HepG2 (cell line): ENCODE results near the gene TRIM67. TPM values are rescaled to one million over a fixed set of nuclear protein-coding genes. Genes with fewer than 3 reads are reported as not detected.

ENCODE experiments used
- EED ChIP-seq: sonication (generic); formaldehyde crosslinking; IDR thresholded peaks from 2 replicates; pipeline ENCODE4 v1.5.0; 2020; ENCODE audit warnings: mild to moderate bottlenecking, missing genetic modification reagents
- FOXJ3 ChIP-seq: sonication (generic); formaldehyde crosslinking; IDR thresholded peaks from 2 replicates; pipeline ENCODE4 v1.4.0; 2020; ENCODE audit warnings: missing genetic modification reagents, mild to moderate bottlenecking, borderline replicate concordance
- FOXK1 ChIP-seq: sonication (generic); formaldehyde crosslinking; IDR thresholded peaks from 2 replicates; pipeline ENCODE4 v1.4.0; 2020; ENCODE audit warnings: low read depth, missing genetic modification reagents, borderline replicate concordance
- GATA4 ChIP-seq: sonication (generic); IDR thresholded peaks from 2 replicates; pipeline ENCODE4 v1.6.1; 2016; ENCODE audit warnings: antibody characterized with exemption, low read depth, borderline replicate concordance
- KDM5A ChIP-seq: fragments of 200-600 bp; sonication (generic); IDR thresholded peaks from 2 replicates; pipeline ENCODE4 v1.7.0; 2018; ENCODE audit warnings: antibody characterized with exemption, mild to moderate bottlenecking, low read length, borderline replicate concordance
- KLF16 ChIP-seq, 2 experiments: sonication (generic) in 1 of 2; formaldehyde crosslinking in 1 of 2; IDR thresholded peaks; 2 replicates each; pipeline versions ENCODE4 v1.6.1 to v1.8.0; 2016 to 2023; ENCODE audit warnings: missing genetic modification reagents in 2 of 2, missing compliant biosample characterization in 1 of 2
- MEF2D ChIP-seq: sonication (generic); formaldehyde crosslinking; IDR thresholded peaks from 2 replicates; pipeline ENCODE4 v1.5.1; 2020; ENCODE audit warnings: mild to moderate bottlenecking, missing genetic modification reagents
- NCOA1 ChIP-seq: sonication (generic); formaldehyde crosslinking; IDR thresholded peaks from 2 replicates; pipeline ENCODE4 v1.9.0; 2021; ENCODE audit warnings: missing genetic modification reagents
- NFIB ChIP-seq: sonication (generic); formaldehyde crosslinking; IDR thresholded peaks from 2 replicates; pipeline ENCODE4 v1.9.0; 2021; ENCODE audit warnings: missing genetic modification reagents, mild to moderate bottlenecking, borderline replicate concordance
- PHF20 ChIP-seq: sonication (generic); formaldehyde crosslinking; IDR thresholded peaks from 2 replicates; pipeline ENCODE4 v1.5.0; 2020; ENCODE audit warnings: mild to moderate bottlenecking, missing genetic modification reagents
- PLRG1 ChIP-seq: fragments of 450-650 bp; conservative IDR thresholded peaks from 2 replicates; pipeline ENCODE4 v1.6.1; 2016
- POLR2G ChIP-seq: fragments of 200-400 bp; formaldehyde crosslinking; IDR thresholded peaks from 2 replicates; pipeline ENCODE4 v1.6.1; 2018; ENCODE audit warnings: mild to moderate bottlenecking, low read depth, low read length, moderate library complexity
- RBFOX2 ChIP-seq: fragments of 200-400 bp; formaldehyde crosslinking; IDR thresholded peaks from 2 replicates; pipeline ENCODE4 v1.6.1; 2017; ENCODE audit warnings: low read depth, mild to moderate bottlenecking, low read length
- RXRB ChIP-seq: IDR thresholded peaks from 2 replicates; pipeline ENCODE4 v1.6.1; 2016; ENCODE audit warnings: borderline replicate concordance, missing genetic modification reagents, missing compliant biosample characterization
- SKI ChIP-seq: fragments of 450-650 bp; IDR thresholded peaks from one replicate; pipeline ENCODE4 v1.6.1; 2018; ENCODE audit warnings: mild to moderate bottlenecking; ENCODE audit not compliant: partially characterized antibody
- SOX6 ChIP-seq, 2 experiments: fragments of 450-650 bp in 1 of 2; sonication (generic) in 1 of 2; formaldehyde crosslinking in 1 of 2; IDR thresholded peaks; 2 replicates each; pipeline versions ENCODE4 v1.4.0 to v1.6.1; 2017 to 2020; ENCODE audit warnings: antibody characterized with exemption in 1 of 2, mild to moderate bottlenecking in 1 of 2, missing genetic modification reagents in 1 of 2
- TSC22D2 ChIP-seq: sonication (generic); formaldehyde crosslinking; IDR thresholded peaks from 2 replicates; pipeline ENCODE4 v1.5.1; 2020; ENCODE audit warnings: missing genetic modification reagents, mild to moderate bottlenecking, borderline replicate concordance
- ZNF143 ChIP-seq: sonication (generic); formaldehyde crosslinking; IDR thresholded peaks from 2 replicates; pipeline ENCODE4 v1.4.0; 2020; ENCODE audit warnings: missing genetic modification reagents
- ZNF280D ChIP-seq: sonication (generic); formaldehyde crosslinking; IDR thresholded peaks from 2 replicates; pipeline ENCODE4 v1.5.1; 2020; ENCODE audit warnings: mild to moderate bottlenecking, missing genetic modification reagents
- ZNF329 ChIP-seq: sonication (generic); formaldehyde crosslinking; IDR thresholded peaks from 2 replicates; pipeline ENCODE4 v1.9.0; 2021; ENCODE audit warnings: low read depth, mild to moderate bottlenecking, missing genetic modification reagents
- ZNF431 ChIP-seq: sonication (generic); formaldehyde crosslinking; IDR thresholded peaks from 2 replicates; pipeline ENCODE4 v1.9.0; 2022; ENCODE audit warnings: missing genetic modification reagents, low read depth, mild to moderate bottlenecking, borderline replicate concordance
- ZNF530 ChIP-seq: sonication (generic); formaldehyde crosslinking; IDR thresholded peaks from 2 replicates; pipeline ENCODE4 v1.5.0; 2020; ENCODE audit warnings: low read depth, mild to moderate bottlenecking, missing genetic modification reagents
- ZNF570 ChIP-seq: sonication (generic); formaldehyde crosslinking; IDR thresholded peaks from 2 replicates; pipeline ENCODE4 v1.4.0; 2020; ENCODE audit warnings: mild to moderate bottlenecking, missing genetic modification reagents, borderline replicate concordance
- ZNF678 ChIP-seq: sonication (generic); formaldehyde crosslinking; IDR thresholded peaks from 2 replicates; pipeline ENCODE4 v1.4.0; 2020; ENCODE audit warnings: mild to moderate bottlenecking, missing genetic modification reagents
- polyA plus RNA-seq, 8 experiments: library from polyadenylated mRNA; depleted of rRNA in 3 of 8; stranded (reverse) in 7 of 8; unstranded in 1 of 8; fragments of >200 nt; fragmentation: Illumina TruSeq in 4 of 8; extraction: Trizol in 4 of 8; gene quantifications; 2 replicates each; pipeline versions ENCODE4 v1.2.1 to v1.2.3, GENCODE V29; 2011 to 2016; ENCODE audit warnings: low read depth in 4 of 8, missing spikeins in 1 of 8, mixed read lengths in 1 of 8; ENCODE audit not compliant: insufficient read depth in 1 of 8
- total RNA-seq, 5 experiments: library from RNA; depleted of rRNA; stranded (reverse); fragments of >200 nt; fragmentation: Illumina TruSeq; extraction: Trizol; gene quantifications; 2 replicates each; pipeline ENCODE4 v1.2.3, GENCODE V29; 2016; ENCODE audit warnings: low read depth in 1 of 5
- TF ChIP-seq, protein P1 (sequence below): sonication (generic); formaldehyde crosslinking; IDR thresholded peaks from 2 replicates; pipeline ENCODE4 v1.5.1; 2020; ENCODE audit warnings: mild to moderate bottlenecking, missing genetic modification reagents, borderline replicate concordance

TRIM67 gene
- total and polyA plus RNA-seq, 2 of the 13 experiments (the other 11 are each of a cell fraction or from before 2014, with no cell fraction given), result not detected

GRCh38 chr1:231240883-231241735 lies 79.3 kb downstream of the TRIM67 start, which contains the start of gene GNPAT (continued):
- TF ChIP-seq ZNF329 (peak; percentile 61; the same call in 1 of the 2 replicates), SKI (no peak), MEF2D (peak; percentile 49), ZNF431 (CRISPR knock-in tag) (no peak), TSC22D2 (CRISPR knock-in tag) (no peak), SOX6 (IDR thresholded peaks at IDR 0.05) (no peak), SOX6 (CRISPR knock-in tag; IDR thresholded peaks at IDR 0.05) (0 out of 2 replicates have a peak, but pooled peaks have one; percentile 46), RXRB (CRISPR knock-in tag) (no peak; the same call in 1 of the 2 replicates), RBFOX2 (peak; percentile 99), ZNF678 (CRISPR knock-in tag) (0 out of 2 replicates have a peak, but pooled peaks have one; percentile 63), NCOA1 (no peak), NFIB (no peak; the same call in 1 of the 2 replicates), GATA4 (0 out of 2 replicates have a peak, but pooled peaks have one; percentile 45), POLR2G (peak; percentile 87), ZNF280D (CRISPR knock-in tag) (no peak), KDM5A (no peak), ZNF143 (CRISPR knock-in tag) (peak; percentile 21; the same call in 1 of the 2 replicates), PHF20 (CRISPR knock-in tag) (peak; percentile 91), PLRG1 (no peak), ZNF570 (no peak), FOXJ3 (peak; percentile 9; the same call in 1 of the 2 replicates), FOXK1 (peak; percentile 73; the same call in 1 of the 2 replicates), KLF16 (CRISPR knock-in tag; IDR thresholded peaks at IDR 0.05) (peak in 1 of 2 experiments; percentile 62; a peak in 1 of 4 replicates), EED (CRISPR knock-in tag) (peak; percentile 47; the same call in 1 of the 2 replicates), ZNF530 (CRISPR knock-in tag) (no peak)
- TF ChIP-seq, protein P1, sequence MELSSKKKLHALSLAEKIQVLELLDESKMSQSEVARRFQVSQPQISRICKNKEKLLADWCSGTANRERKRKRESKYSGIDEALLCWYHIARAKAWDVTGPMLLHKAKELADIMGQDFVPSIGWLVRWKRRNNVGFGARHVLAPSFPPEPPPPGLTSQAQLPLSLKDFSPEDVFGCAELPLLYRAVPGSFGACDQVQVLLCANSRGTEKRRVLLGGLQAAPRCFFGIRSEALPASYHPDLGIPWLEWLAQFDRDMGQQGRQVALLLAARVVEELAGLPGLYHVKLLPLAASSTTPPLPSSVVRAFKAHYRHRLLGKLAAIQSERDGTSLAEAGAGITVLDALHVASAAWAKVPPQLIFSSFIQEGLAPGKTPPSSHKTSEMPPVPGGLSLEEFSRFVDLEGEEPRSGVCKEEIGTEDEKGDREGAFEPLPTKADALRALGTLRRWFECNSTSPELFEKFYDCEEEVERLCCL (CRISPR knock-in tag), result no peak
